ENCODE results near the gene UBALD2.

The UBALD2 gene

DNA sequence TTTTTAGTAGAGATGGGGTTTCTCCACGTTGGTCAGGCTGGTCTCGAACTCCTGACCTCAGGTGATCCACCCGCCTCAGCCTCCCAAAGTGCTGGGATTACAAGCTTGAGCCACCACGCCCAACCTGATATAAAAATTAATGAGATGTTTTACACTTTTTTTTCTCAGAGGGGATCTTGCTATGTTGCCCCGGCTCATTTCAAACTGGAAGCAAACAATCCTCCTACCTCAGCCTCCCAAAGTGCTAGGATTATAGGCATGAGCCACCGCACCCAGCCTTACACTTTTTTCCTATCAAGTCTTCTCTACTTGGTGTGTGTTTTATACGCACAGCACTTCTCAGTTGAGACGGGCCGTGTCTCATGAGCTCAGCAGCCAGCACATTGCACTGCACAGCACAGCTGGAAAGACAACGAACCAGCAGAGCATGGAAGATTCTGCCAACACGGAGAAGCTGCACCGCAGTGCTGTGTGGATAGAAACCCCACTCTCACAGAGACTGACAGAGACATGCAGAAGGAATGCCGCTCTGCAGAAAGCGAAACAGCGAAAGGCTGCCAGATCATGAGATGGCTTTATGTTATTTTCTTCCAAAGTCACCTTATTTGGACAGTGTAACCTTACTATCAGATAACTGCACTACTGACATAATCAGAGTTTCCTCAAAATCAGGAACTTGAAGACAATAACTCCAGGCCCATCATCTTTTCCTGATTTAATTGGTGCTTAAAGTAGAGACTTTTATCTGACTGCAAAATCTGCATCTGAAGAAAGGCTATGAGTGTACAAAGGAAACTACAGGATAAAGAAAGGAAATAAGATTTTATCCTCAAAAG lies 49.5 kb downstream of the UBALD2 start:
- Histone ChIP-seq H3K27me3 (replicated peaks; ENCODE audit: control insufficient read depth, insufficient read depth, low read length) (no peaks in the 10 kb centered on the region), H3K9ac (ENCODE audit: low read length) (no peak overlapping the region), H3K36me3 (ENCODE audit: control insufficient read depth, insufficient read depth, low read length, severe bottlenecking) (peaks cover 47% of the 10 kb centered on the region), H3K9me3 (ENCODE audit: control insufficient read depth, low read length) (no peaks in the 10 kb centered on the region), H3K4me1 (ENCODE audit: control insufficient read depth, insufficient read depth, low read length) (no peaks in the 10 kb centered on the region), H3K4me3 (ENCODE audit: low read length) (no peak overlapping the region)
- no peak for DNase-seq (ENCODE audit: low read depth)

DNA sequence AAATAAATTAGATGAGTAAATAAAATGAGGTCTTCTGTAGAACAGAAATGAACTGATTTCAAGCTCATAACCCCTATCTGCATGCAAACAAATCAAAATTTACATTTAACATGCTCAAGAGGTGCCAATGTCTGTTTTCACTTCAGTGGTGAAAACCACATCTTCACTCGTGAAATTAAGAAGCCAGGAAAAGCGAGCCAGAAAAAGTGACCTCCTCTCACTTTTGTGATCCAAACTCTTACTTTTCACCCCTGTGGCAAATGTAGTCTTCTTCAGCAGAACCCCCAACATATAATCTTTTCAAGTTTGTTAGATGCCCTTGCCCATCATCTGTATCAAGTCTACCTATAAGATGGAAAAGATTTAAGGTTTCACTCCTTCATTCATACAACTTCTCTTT lies 52.4 kb downstream of the UBALD2 start:
- H3K4me1 ChIP-seq (ENCODE audit: control insufficient read depth, insufficient read depth, low read length), result no peaks in the 10 kb centered on the region
- no peaks in the 10 kb centered on the region for H3K27me3 ChIP-seq (replicated peaks; ENCODE audit: control insufficient read depth, insufficient read depth, low read length)
- no peak for DNase-seq (ENCODE audit: low read depth)
- H3K9me3 ChIP-seq (ENCODE audit: control insufficient read depth, low read length), result no peaks in the 10 kb centered on the region
- H3K4me3 ChIP-seq (ENCODE audit: low read length), result no peak overlapping the region
- H3K36me3 ChIP-seq (ENCODE audit: control insufficient read depth, insufficient read depth, low read length, severe bottlenecking), result peaks cover 33% of the 10 kb centered on the region
- no peak overlapping the region for H3K9ac ChIP-seq (ENCODE audit: low read length)

DNA sequence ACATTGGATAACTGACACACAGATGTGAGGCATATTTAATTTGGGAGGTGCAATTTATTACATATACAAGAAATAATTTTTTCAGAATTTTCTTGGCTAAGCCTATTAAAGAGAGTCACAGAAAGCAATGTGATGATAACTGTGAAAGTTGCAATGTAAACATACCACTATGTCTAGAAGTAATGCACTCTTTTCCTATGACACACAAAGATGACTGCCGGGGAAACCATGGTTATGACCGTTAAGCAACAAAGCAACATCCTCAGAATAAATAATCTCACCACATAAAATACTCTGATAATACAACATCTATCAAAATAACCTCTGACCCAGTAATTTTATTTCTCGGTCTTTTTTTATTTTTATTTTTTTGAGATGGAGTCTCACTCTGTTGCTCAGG lies 53.4 kb downstream of the UBALD2 start:
- no peaks in the 10 kb centered on the region for H3K4me1 ChIP-seq (ENCODE audit: control insufficient read depth, insufficient read depth, low read length)
- peaks cover 28% of the 10 kb centered on the region for H3K36me3 ChIP-seq (ENCODE audit: control insufficient read depth, insufficient read depth, low read length, severe bottlenecking)
- H3K4me3 ChIP-seq (ENCODE audit: low read length), result no peak overlapping the region
- H3K27me3 ChIP-seq (replicated peaks; ENCODE audit: control insufficient read depth, insufficient read depth, low read length), result no peaks in the 10 kb centered on the region
- DNase-seq (ENCODE audit: low read depth), result peak; percentile 33
- H3K9me3 ChIP-seq (ENCODE audit: control insufficient read depth, low read length), result no peaks in the 10 kb centered on the region
- no peak overlapping the region for H3K9ac ChIP-seq (ENCODE audit: low read length)

Measured in adipocyte (in vitro differentiated cells).